ENCODE results near the gene ETV6. TPM values are rescaled to one million over a fixed set of nuclear protein-coding genes. Genes with fewer than 3 reads are reported as not detected.
A peak's percentile ranks its signal among the peaks of the same experiment; 100 is the strongest.

The ETV6 gene
- total RNA-seq, 2 experiments from 2014 or later: 28.5 to 30.2 TPM

DNA sequence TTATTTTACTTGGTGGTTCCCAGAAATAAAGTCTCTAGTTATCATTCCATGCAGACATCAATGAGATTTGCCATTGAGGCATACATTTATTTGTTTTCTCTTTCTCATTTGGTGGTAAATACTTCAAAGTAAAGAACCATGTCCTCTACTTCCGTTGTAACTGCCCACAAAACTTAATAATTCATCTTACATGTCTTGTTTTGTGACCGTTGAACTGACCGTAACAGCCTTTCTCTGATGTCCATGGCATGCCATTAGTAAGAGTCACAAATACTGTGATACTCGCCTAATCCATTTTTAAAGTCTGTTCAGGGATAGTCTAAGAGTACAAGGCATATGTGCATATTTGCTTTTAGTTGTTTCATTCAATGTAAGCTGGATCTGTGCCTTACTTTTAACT is 145.3 kb downstream of the ETV6 start:
- ChIA-PET POLR2A (interaction anchor here (1.5 kb wide), 1 partner anchor 68 kb away, joined by 6 read pairs; no protein-coding TSS in a partner anchor), CTCF (no interaction called here)
- Histone ChIP-seq H3K4me1 (ENCODE audit: insufficient read depth, low read length) (peaks cover 16% of the 10 kb centered on the region), H3K27ac (ENCODE audit: low read depth in 1 of 2, low read length in 2 of 2) (no peak overlapping the region), H3K9me3 (ENCODE audit: control insufficient read depth in 1 of 2, insufficient read depth in 1 of 2, low read length in 2 of 2) (no peaks in the 10 kb centered on the region), H3K4me3 (ENCODE audit: low read length) (no peak overlapping the region), H3K27me3 (ENCODE audit: control insufficient read depth in 1 of 2, insufficient read depth in 2 of 2, low read length in 2 of 2) (no peaks in the 10 kb centered on the region), H3K36me3 (ENCODE audit: insufficient read depth, low read length) (peaks cover 6% of the 10 kb centered on the region)
- Mint-ChIP-seq H3K9me3 (no peaks in the 10 kb centered on the region), H3K36me3 (ENCODE audit: low read depth) (peaks cover 4% of the 10 kb centered on the region), H3K4me3 (no peak overlapping the region), H3K4me1 (ENCODE audit: low read depth) (peaks cover 50% of the 10 kb centered on the region), H3K27me3 (no peaks in the 10 kb centered on the region), H3K27ac (no peak overlapping the region)
- DNase-seq (no peak), ATAC-seq (ENCODE audit: poor library complexity) (no peak)
- TF ChIP-seq, protein P1, sequence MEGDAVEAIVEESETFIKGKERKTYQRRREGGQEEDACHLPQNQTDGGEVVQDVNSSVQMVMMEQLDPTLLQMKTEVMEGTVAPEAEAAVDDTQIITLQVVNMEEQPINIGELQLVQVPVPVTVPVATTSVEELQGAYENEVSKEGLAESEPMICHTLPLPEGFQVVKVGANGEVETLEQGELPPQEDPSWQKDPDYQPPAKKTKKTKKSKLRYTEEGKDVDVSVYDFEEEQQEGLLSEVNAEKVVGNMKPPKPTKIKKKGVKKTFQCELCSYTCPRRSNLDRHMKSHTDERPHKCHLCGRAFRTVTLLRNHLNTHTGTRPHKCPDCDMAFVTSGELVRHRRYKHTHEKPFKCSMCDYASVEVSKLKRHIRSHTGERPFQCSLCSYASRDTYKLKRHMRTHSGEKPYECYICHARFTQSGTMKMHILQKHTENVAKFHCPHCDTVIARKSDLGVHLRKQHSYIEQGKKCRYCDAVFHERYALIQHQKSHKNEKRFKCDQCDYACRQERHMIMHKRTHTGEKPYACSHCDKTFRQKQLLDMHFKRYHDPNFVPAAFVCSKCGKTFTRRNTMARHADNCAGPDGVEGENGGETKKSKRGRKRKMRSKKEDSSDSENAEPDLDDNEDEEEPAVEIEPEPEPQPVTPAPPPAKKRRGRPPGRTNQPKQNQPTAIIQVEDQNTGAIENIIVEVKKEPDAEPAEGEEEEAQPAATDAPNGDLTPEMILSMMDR (IDR thresholded peaks at IDR 0.05): no peak
- intact Hi-C loops (cut with DNase I, micrococcal nuclease): no loop called here

DNA sequence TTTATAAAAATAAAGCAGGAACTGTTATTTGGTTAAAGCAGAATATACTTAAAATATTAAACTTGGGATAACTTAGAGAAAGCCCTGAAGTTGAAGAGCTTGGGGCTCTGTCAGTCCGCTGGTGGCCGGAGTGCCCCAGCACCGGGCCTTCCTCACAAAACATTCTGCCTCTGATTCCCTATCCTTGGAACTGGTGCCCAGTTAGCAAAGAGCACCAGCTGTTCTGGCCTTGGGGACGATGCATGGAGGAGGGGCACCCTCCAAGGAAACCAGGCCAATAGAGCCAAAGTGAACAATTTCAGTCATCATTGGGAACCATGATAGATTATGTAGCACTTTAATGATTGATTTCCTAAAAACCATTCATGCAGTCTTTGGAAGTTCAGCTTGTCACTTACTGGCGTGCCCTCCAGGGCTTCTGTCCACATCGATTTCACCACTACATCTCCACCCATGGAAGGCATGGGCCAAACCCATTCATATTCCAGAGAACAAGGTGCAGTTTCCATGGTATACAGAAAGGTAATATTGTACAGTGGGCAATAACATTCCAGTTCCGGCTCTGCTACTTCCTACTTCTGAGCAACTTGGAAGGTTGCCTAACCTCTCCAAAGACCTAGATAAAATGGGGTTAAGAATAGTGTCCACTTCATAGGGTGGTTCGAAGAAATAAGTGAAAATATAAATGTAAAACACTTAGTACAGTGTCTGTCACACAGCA is 145.9 kb downstream of the ETV6 start:
- no peak for ATAC-seq (ENCODE audit: poor library complexity)
- no peaks in the 10 kb centered on the region for H3K9me3 Mint-ChIP-seq
- ChIA-PET POLR2A (interaction anchor here (1.5 kb wide), 1 partner anchor 68 kb away, joined by 6 read pairs; no protein-coding TSS in a partner anchor), CTCF (no interaction called here)
- DNase-seq: no peak
- H3K27me3 ChIP-seq (ENCODE audit: control insufficient read depth in 1 of 2, insufficient read depth in 2 of 2, low read length in 2 of 2): no peaks in the 10 kb centered on the region
- intact Hi-C loops (cut with DNase I, micrococcal nuclease): no loop called here
- no peak overlapping the region for H3K4me3 ChIP-seq (ENCODE audit: low read length)
- H3K27ac ChIP-seq (ENCODE audit: low read depth in 1 of 2, low read length in 2 of 2): no peak overlapping the region
- peaks cover 50% of the 10 kb centered on the region for H3K4me1 Mint-ChIP-seq (ENCODE audit: low read depth)
- TF ChIP-seq, protein P1 (IDR thresholded peaks at IDR 0.05): no peak
- H3K36me3 ChIP-seq (ENCODE audit: insufficient read depth, low read length): peaks cover 6% of the 10 kb centered on the region
- H3K27me3 Mint-ChIP-seq: no peaks in the 10 kb centered on the region
- H3K9me3 ChIP-seq (ENCODE audit: control insufficient read depth in 1 of 2, insufficient read depth in 1 of 2, low read length in 2 of 2): no peaks in the 10 kb centered on the region
- peaks cover 17% of the 10 kb centered on the region for H3K4me1 ChIP-seq (ENCODE audit: insufficient read depth, low read length)
- peaks cover 4% of the 10 kb centered on the region for H3K36me3 Mint-ChIP-seq (ENCODE audit: low read depth)
- no peak overlapping the region for H3K27ac Mint-ChIP-seq
- H3K4me3 Mint-ChIP-seq: no peak overlapping the region

DNA sequence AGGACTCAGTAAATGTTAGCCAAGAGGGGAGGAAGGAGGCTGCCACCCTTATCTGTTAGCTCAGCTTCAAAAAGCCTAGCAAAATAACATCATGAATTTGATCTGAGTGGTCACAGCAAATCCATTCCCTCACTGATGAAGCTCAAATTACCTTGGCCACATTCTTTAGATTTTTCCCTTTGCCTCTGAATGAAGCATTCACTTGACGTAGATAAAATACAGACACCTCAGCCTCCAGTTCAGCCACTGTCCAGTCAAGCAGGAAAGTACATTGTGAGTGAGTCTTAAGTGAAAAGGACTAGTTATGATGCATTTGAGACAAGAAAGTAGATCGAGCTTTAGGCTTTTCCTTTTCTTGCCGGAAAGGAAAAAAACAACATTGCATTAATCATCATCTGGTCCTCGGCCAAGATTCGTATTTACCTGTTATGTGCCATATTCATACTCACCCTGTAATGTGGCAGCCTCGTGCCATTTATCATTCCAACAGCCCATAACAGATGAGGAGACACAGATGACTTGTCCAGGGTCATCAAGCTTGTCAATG is 146.5 kb downstream of the ETV6 start:
- peaks cover 54% of the 10 kb centered on the region for H3K4me1 Mint-ChIP-seq (ENCODE audit: low read depth)

More for the DNA sequence above, 146.5 kb downstream of the ETV6 start:
- DNase-seq (no peak), ATAC-seq (ENCODE audit: poor library complexity) (no peak)
- H3K9me3 ChIP-seq (ENCODE audit: control insufficient read depth in 1 of 2, insufficient read depth in 1 of 2, low read length in 2 of 2): no peaks in the 10 kb centered on the region
- ChIA-PET CTCF (no interaction called here), POLR2A (interaction anchor here (1.5 kb wide), 1 partner anchor 69 kb away, joined by 6 read pairs; no protein-coding TSS in a partner anchor)
- peaks cover 4% of the 10 kb centered on the region for H3K36me3 Mint-ChIP-seq (ENCODE audit: low read depth)
- TF ChIP-seq, protein P1 (IDR thresholded peaks at IDR 0.05): no peak
- no peak overlapping the region for H3K4me3 ChIP-seq (ENCODE audit: low read length)
- no peak overlapping the region for H3K4me3 Mint-ChIP-seq
- intact Hi-C loops (cut with DNase I, micrococcal nuclease): no loop called here
- H3K4me1 ChIP-seq (ENCODE audit: insufficient read depth, low read length): peaks cover 17% of the 10 kb centered on the region
- no peaks in the 10 kb centered on the region for H3K27me3 ChIP-seq (ENCODE audit: control insufficient read depth in 1 of 2, insufficient read depth in 2 of 2, low read length in 2 of 2)
- H3K9me3 Mint-ChIP-seq: no peaks in the 10 kb centered on the region
- H3K27me3 Mint-ChIP-seq: no peaks in the 10 kb centered on the region
- peaks cover 6% of the 10 kb centered on the region for H3K36me3 ChIP-seq (ENCODE audit: insufficient read depth, low read length)
- peak overlapping the region; percentile 45 for H3K27ac Mint-ChIP-seq
- no peak overlapping the region for H3K27ac ChIP-seq (ENCODE audit: low read depth in 1 of 2, low read length in 2 of 2)
